Transverse colon (tissue), 4 donors: ENCODE results near the gene TIAM1. TPM values are rescaled to one million over a fixed set of nuclear protein-coding genes. Genes with fewer than 3 reads are reported as not detected.

Experiments
- DNase-seq: peaks from one replicate; pipeline ENCODE4 v3.0.0-alpha.2; 2019
- H3K27ac ChIP-seq, 4 donors: fragments of 200-600 bp; sonication (generic); 2 replicates each; pipeline ENCODE4 v1.5.1; 2016 to 2018; ENCODE audit warnings: inconsistent platforms in 4 of 4
- H3K27me3 ChIP-seq: fragments of 200-600 bp; sonication (generic); 2 replicates; pipeline ENCODE4 v1.5.1; 2017; ENCODE audit warnings: inconsistent platforms
- H3K36me3 ChIP-seq, 4 donors: fragments of 200-600 bp; sonication (generic); 2 replicates each; pipeline ENCODE4 v1.5.1; 2017 to 2019; ENCODE audit warnings: inconsistent platforms in 4 of 4
- H3K4me1 ChIP-seq, 4 donors: fragments of 200-600 bp; sonication (generic); 2 replicates each; pipeline ENCODE4 v1.5.1; 2017 to 2020; ENCODE audit warnings: inconsistent platforms in 4 of 4
- H3K4me3 ChIP-seq, 4 donors: fragments of 200-600 bp; sonication (generic); 1 replicate in 1 of 4; 2 replicates in 3 of 4; pipeline versions ENCODE4 v1.5.1 to v1.6.1; 2017 to 2019; ENCODE audit warnings: inconsistent platforms in 4 of 4
- H3K9me3 ChIP-seq, 2 donors: fragments of 200-600 bp; sonication (generic); 2 replicates each; pipeline ENCODE4 v1.5.1; 2017 to 2019; ENCODE audit warnings: inconsistent platforms in 2 of 2
- EP300 ChIP-seq: sonication (generic); formaldehyde crosslinking; IDR thresholded peaks from one replicate; pipeline ENCODE4 v1.6.1; 2017; ENCODE audit warnings: antibody characterized with exemption, low read depth
- POLR2A ChIP-seq: fragments of 450-650 bp; IDR thresholded peaks from one replicate; pipeline ENCODE4 v1.6.1; 2016; ENCODE audit warnings: antibody characterized with exemption, mild to moderate bottlenecking, moderate library complexity
- POLR2AphosphoS5 ChIP-seq, 3 donors: sonication (generic); formaldehyde crosslinking; IDR thresholded peaks; one replicate each; pipeline ENCODE4 v1.6.1; 2016; ENCODE audit warnings: antibody characterized with exemption in 3 of 3
- WGBS, 2 donors: methylation state at CpG; one replicate each; pipeline ENCODE4 v1.1.5; 2018; ENCODE audit warnings: low coverage in 1 of 2; 5-methylcytosine and 5-hydroxymethylcytosine counted together
- in situ Hi-C, 4 donors: fragments of 200-750 bp; cut with MboI; loops; one replicate each; pipeline versions ENCODE4 v1.15.0 to v1.15.1; 2017; ENCODE audit warnings: low sequenced_read_pairs in 3 of 4, low pct_ligation_motif_present in 1 of 4, low pct_unique_long_range_greater_than_20kb in 1 of 4
- intact Hi-C: fragments of 100-400 bp; cut with DNase I; formaldehyde crosslinking; loops from one replicate; pipeline ENCODE4 v1.15.1; 2023; ENCODE audit warnings: low total_unique reads
- total RNA-seq, 4 donors: library from RNA; depleted of rRNA; stranded (reverse); fragments of >200 nt; gene quantifications; one replicate each; pipeline ENCODE4 v1.1.0, GENCODE V29; 2016
- TF ChIP-seq, protein P1 (sequence below), 5 experiments: fragments of 200-600 bp in 3 of 5; fragments of 450-650 bp in 2 of 5; sonication (generic) in 3 of 5; IDR thresholded peaks; 1 replicate in 2 of 5; 2 replicates in 3 of 5; pipeline ENCODE4 v1.5.1; 2016 to 2017; ENCODE audit warnings: antibody characterized with exemption in 5 of 5, inconsistent platforms in 3 of 5, mild to moderate bottlenecking in 2 of 5, moderate library complexity in 1 of 5

Gene TIAM1
- total RNA-seq, 4 donors from 2014 or later, result 4.5 to 18.9 (median 6.5) TPM

DNA sequence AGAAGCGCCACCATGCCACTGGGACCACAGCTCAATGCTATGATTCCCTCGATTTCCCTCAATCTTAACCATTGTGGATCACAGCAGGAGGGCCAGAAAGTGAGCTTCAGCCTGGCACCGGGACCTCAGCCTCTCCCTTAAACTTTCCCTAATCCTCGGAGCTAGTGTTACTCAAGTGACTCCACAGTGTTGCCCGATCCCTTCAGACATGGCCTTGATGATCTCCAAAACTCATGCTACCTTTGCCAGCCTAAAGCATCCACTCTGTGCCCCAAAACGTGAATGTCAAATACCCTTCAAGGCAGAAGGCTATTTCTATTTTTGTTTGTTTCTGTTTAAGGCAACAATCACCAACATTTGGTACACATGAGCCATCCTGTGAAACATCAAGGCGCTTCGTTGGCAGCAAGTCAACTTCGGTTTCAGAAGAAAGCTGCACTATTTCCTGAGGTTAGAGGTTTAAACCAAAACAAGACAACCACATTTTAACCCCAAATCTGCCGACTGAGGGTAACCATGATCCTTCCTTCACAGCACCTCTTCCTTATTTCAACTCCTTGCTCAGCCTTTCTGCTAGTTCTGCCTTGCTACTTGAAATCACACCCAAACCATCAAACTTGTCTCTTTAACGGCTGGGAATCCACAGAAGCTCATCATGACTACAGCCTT lies 211.4 kb downstream of the TIAM1 start:
- Histone ChIP-seq H3K27ac (no peak overlapping the region), H3K9me3 (no peaks in the 10 kb centered on the region), H3K27me3 (no peaks in the 10 kb centered on the region), H3K4me1 (no peaks in the 10 kb centered on the region), H3K4me3 (no peak overlapping the region), H3K36me3 (no peaks in the 10 kb centered on the region)
- 61 to 70% methylated on average over 3 to 11 of the region's 11 CpGs for WGBS, 2 donors
- peak; percentile 43 for DNase-seq
- intact Hi-C loops, result no loop called here
- no peak for TF ChIP-seq EP300
- no peak for TF ChIP-seq POLR2A
- TF ChIP-seq POLR2AphosphoS5 (IDR thresholded peaks at IDR 0.05), result no peak
- TF ChIP-seq, protein P1, sequence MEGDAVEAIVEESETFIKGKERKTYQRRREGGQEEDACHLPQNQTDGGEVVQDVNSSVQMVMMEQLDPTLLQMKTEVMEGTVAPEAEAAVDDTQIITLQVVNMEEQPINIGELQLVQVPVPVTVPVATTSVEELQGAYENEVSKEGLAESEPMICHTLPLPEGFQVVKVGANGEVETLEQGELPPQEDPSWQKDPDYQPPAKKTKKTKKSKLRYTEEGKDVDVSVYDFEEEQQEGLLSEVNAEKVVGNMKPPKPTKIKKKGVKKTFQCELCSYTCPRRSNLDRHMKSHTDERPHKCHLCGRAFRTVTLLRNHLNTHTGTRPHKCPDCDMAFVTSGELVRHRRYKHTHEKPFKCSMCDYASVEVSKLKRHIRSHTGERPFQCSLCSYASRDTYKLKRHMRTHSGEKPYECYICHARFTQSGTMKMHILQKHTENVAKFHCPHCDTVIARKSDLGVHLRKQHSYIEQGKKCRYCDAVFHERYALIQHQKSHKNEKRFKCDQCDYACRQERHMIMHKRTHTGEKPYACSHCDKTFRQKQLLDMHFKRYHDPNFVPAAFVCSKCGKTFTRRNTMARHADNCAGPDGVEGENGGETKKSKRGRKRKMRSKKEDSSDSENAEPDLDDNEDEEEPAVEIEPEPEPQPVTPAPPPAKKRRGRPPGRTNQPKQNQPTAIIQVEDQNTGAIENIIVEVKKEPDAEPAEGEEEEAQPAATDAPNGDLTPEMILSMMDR (IDR thresholded peaks at IDR 0.05), result no peak
- in situ Hi-C loops, result no loop called here

DNA sequence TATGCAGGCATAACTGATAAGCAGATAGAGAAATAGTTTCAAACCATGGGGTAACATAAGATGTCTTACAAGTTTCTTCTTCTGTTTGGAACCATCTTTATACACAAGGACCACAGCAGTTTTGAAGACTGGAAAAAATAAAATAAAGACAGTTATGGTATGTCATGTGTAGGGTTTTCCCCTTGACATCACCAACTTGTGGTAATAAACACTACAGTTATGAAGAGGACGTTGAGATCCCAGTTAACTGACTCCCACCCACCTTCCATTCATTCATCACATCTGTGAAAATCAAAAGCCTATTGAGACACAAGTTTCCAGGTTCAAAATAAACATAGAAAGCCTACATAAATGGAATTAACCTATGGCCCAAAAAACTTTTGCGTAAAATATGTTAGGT lies 213.2 kb downstream of the TIAM1 start:
- no peak overlapping the region for H3K27ac ChIP-seq
- DNase-seq, result no peak
- TF ChIP-seq POLR2A (no peak), POLR2AphosphoS5 (IDR thresholded peaks at IDR 0.05) (no peak), EP300 (no peak)
- TF ChIP-seq, protein P1 (IDR thresholded peaks at IDR 0.05), result no peak
- H3K4me1 ChIP-seq, result no peaks in the 10 kb centered on the region
- H3K27me3 ChIP-seq, result no peaks in the 10 kb centered on the region
- H3K9me3 ChIP-seq, result no peaks in the 10 kb centered on the region
- H3K4me3 ChIP-seq, result no peak overlapping the region
- H3K36me3 ChIP-seq, result no peaks in the 10 kb centered on the region
- intact Hi-C loops (no loop called here), in situ Hi-C loops (no loop called here)
- 62 to 83% methylated on average over 2 of the region's 2 CpGs for WGBS, 2 donors

DNA sequence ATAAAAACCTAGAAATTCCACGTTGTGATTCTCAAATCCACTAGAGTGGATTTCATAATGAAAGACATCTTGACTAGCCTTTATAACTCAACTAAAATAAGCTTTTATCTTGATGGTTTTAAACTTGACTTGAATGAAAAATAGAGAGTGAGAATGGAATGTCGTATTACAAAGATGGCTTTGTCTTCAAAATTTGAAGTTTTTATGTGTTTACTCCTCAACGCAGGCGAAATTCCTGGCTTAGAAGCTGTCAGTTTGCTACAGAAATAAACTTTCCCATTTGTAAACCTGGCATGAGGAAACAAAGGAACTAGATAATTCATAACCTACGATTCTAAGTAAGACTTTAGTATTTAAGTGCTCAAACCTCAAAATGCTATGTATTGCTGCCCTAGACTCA lies 215.8 kb downstream of the TIAM1 start:
- H3K9me3 ChIP-seq, result no peaks in the 10 kb centered on the region
- intact Hi-C loops, result no loop called here
- TF ChIP-seq POLR2AphosphoS5 (IDR thresholded peaks at IDR 0.05) (no peak), POLR2A (no peak), EP300 (no peak)
- TF ChIP-seq, protein P1 (IDR thresholded peaks at IDR 0.05), result no peak
- in situ Hi-C loops, result no loop called here
- H3K27ac ChIP-seq, result no peak overlapping the region
- peaks cover 0 to 7% (median 0%) of the 10 kb centered on the region in 4 donors for H3K4me1 ChIP-seq
- DNase-seq, result no peak
- WGBS, 2 donors, result 55 to 65% methylated on average over 5 of the region's 5 CpGs
- H3K36me3 ChIP-seq, result no peaks in the 10 kb centered on the region
- no peaks in the 10 kb centered on the region for H3K27me3 ChIP-seq
- H3K4me3 ChIP-seq, result no peak overlapping the region

DNA sequence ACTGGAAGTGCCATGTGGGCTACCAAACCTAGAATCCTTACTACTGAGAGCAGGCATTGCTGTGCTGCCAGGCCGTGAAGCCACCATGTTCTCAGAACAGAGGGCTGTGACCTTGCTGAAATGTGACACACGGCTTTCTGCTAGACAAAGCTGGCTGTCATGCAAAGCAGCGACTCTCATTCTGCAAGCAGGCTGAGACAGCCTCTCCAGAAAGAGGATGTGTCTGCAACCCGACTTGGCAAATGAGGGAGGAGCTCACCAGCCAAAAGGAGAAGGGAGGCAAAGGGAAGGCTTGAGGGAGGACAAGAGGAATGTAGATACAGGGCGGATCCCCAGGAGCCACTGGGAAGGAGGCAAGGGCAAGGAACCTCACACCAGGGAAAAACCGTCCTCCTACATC lies 220.1 kb downstream of the TIAM1 start:
- TF ChIP-seq, protein P1 (IDR thresholded peaks at IDR 0.05), result no peak
- TF ChIP-seq POLR2A (no peak), POLR2AphosphoS5 (IDR thresholded peaks at IDR 0.05) (no peak), EP300 (no peak)
- intact Hi-C loops (no loop called here), in situ Hi-C loops (no loop called here)
- 20 to 71% methylated on average over 2 to 6 of the region's 6 CpGs for WGBS, 2 donors
- H3K4me3 ChIP-seq, result no peak overlapping the region
- H3K9me3 ChIP-seq, result no peaks in the 10 kb centered on the region
- no peak for DNase-seq
- no peaks in the 10 kb centered on the region for H3K36me3 ChIP-seq
- H3K27ac ChIP-seq, result no peak overlapping the region
- peaks cover 0 to 7% (median 0%) of the 10 kb centered on the region in 4 donors for H3K4me1 ChIP-seq
- no peaks in the 10 kb centered on the region for H3K27me3 ChIP-seq
